Spleen (tissue), 7 donors: ENCODE measurements around the gene APOBEC4.

Source experiments
- CTCF ChIP-seq, 11 experiments: fragments of 200-600 bp in 7 of 11; fragments of 450-650 bp in 4 of 11; sonication (generic) in 4 of 11; IDR thresholded peaks in 8 of 11; conservative IDR thresholded peaks in 3 of 11; 1 replicate in 7 of 11; 2 replicates in 4 of 11; pipeline versions ENCODE4 v1.4.0 to v1.8.0; 2016 to 2021; ENCODE audit warnings: antibody characterized with exemption in 11 of 11, inconsistent platforms in 4 of 11, mild to moderate bottlenecking in 1 of 11
- POLR2A ChIP-seq, 3 donors: fragments of 450-650 bp; IDR thresholded peaks; one replicate each; pipeline ENCODE4 v1.5.1; 2017; ENCODE audit warnings: antibody characterized with exemption in 3 of 3, mild to moderate bottlenecking in 1 of 3
- POLR2AphosphoS5 ChIP-seq, 3 donors: sonication (generic); formaldehyde crosslinking; IDR thresholded peaks; one replicate each; pipeline ENCODE4 v1.5.1; 2017; ENCODE audit warnings: antibody characterized with exemption in 3 of 3
- donor health status: DM: no; HTN: no; CAD: no; lungs with moderate emphysema.
- donor health status: DM: no; HTN: no; CAD: no.
- donor health status: DM: no; HTN: no; CAD: no.

GRCh38 chr1:183642166-183642565 is 10.9 kb downstream of the APOBEC4 start:
- TF ChIP-seq CTCF (IDR thresholded peaks at IDR 0.05 in 8 of 11, conservative IDR thresholded peaks at IDR 0.05 in 3 of 11) = no peak
- no peak for TF ChIP-seq POLR2AphosphoS5 (IDR thresholded peaks at IDR 0.05)
- no peak for TF ChIP-seq POLR2A (IDR thresholded peaks at IDR 0.05)
